Hair follicular keratinocyte (primary cell): ENCODE measurements around the gene AMOTL1. TPM values are rescaled to one million over a fixed set of nuclear protein-coding genes. Genes with fewer than 3 reads are reported as not detected.

Source experiments
- total RNA-seq: library from RNA; depleted of rRNA; stranded (reverse); fragments of >200 nt; gene quantifications from 2 replicates; pipeline ENCODE4 v1.2.3, GENCODE V29; 2015

The AMOTL1 gene
- total RNA-seq = 81.0 and 107 TPM in 2 replicates

DNA sequence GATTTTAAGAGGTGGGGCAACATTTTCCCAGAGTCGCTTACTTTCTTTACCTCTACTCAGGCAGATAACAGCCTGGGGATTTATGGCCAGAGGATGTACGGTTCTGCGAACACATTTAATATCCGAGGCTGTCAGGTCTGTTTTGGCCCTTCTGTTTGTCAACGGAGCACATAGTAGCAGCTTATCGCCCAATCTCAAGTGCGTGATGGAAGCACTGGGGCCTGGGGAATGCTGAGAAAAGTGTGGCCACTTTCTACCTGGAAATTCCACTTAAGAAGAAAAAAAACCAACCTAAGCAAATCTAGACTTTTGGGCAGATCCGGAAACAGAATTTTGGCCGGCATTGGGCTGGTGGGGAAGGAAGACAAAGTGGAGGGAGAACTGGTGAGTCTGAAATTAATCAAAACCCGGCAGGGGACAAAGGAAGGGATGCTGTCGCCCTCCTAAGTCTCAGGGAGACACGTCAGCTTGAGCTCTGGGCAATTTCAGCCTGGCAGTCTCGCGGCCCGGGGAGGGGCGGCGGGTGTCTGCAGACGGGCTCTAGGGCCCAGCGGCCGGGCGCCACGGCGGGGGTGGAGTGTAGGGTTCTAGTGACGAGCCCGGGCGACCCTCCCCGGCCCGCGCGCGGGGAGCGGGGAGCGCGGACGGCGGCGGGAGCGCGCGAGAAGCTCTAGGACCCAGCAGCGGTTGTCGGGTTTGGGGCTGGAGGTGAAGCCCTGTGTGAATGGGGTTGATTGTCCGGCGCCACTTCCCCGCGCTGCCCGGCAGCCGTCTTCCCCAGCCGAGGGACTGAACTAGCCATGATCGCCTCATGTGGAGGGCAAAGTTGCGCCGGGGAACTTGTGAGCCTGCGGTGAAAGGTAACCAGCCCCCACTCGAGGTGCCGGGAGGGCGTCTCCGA is at the start of gene AMOTL1:
AMOTL1 (plus strand) TSS at position 656 of the 901 bp plus-strand sequence; CDS start at position 812, 156 bp downstream.

Other genes with a start within 250 kb of the AMOTL1 start
- 2.4 and 3.2 TPM in 2 replicates for gene FUT4, start 224.4 kb upstream of the AMOTL1 start, total RNA-seq
- 0.47 TPM in 1 of 2 replicates, not detected in the other for gene PIWIL4, start 201.0 kb upstream of the AMOTL1 start, total RNA-seq
- gene CWC15, start 205.2 kb downstream of the AMOTL1 start, total RNA-seq = 28.1 and 38.8 TPM in 2 replicates
- 1.2 and 2.1 TPM in 2 replicates for gene KDM4D, start 205.4 kb downstream of the AMOTL1 start, total RNA-seq